ENCODE measurements around the gene FGFBP1. TPM values are rescaled to one million over a fixed set of nuclear protein-coding genes. Genes with fewer than 3 reads are reported as not detected.

FGFBP1 gene
- total and polyA plus RNA-seq, 9 of the 15 experiments (the other 6 are each of a cell fraction or from before 2014, with no cell fraction given), result not detected

- no peak for TF ChIP-seq IRF2 (CRISPR knock-in tag; IDR thresholded peaks at IDR 0.05)
These were observed 23.4 kb upstream of the FGFBP1 start (continued) for GRCh38 chr4:15961781-15962510.

GRCh38 chr4:15958562-15958961 is 20.0 kb upstream of the FGFBP1 start:
- in situ Hi-C loops (cut with MboI), result loop anchor here (5.0 kb wide), 1 partner anchor 151 kb away; no protein-coding TSS in a partner anchor
- no peak for FAIRE-seq
- intact Hi-C loops (cut with micrococcal nuclease), result loop anchor here (5.0 kb wide), 1 partner anchor 91 kb away; no protein-coding TSS in a partner anchor
- H3K9me3 ChIP-seq (replicated peaks; ENCODE audit: control insufficient read depth, insufficient read depth, low read depth, low read length), result no peaks in the 10 kb centered on the region
- H3K4me3 ChIP-seq, result no peak overlapping the region
- 0% methylated on average over 2 of the region's 2 CpGs for WGBS (ENCODE audit: insufficient coverage, low coverage, missing lambda C conversion rate)
- POLR2A ChIA-PET, result no interaction called here
- no peak overlapping the region for H3K9ac ChIP-seq (ENCODE audit: insufficient read depth in 1 of 2, low read depth in 2 of 2, low read length in 2 of 2)
- CTCF ChIA-PET (ENCODE audit: low intra/inter-chr PET ratio), result interaction anchor here (4.3 kb wide), 1 partner anchor 153 kb away, joined by 28 read pairs; no protein-coding TSS in a partner anchor
- H3K36me3 ChIP-seq (ENCODE audit: control insufficient read depth, insufficient read depth, low read length), result no peaks in the 10 kb centered on the region
- BruUV-seq (replicated peaks), result no TSS peak
- H3K27me3 ChIP-seq (ENCODE audit: control insufficient read depth in 2 of 2, insufficient read depth in 2 of 2, low read length in 2 of 2), result peaks cover 0 to 11% of the 10 kb centered on the region in 2 experiments; a peak in 3 of 5 replicates
- no peak overlapping the region for H3K4me2 ChIP-seq (ENCODE audit: insufficient read depth, low read length)
- peaks cover 0 to 5% of the 10 kb centered on the region in 2 experiments; a peak in 1 of 5 replicates for H3K4me1 ChIP-seq (replicated peaks in 1 of 2; ENCODE audit: control insufficient read depth in 2 of 2, insufficient read depth in 2 of 2, low read length in 2 of 2)
- no peaks in the 10 kb centered on the region for H3K9me1 ChIP-seq (ENCODE audit: control insufficient read depth, insufficient read depth, low read length)
- no peak for DNase-seq (ENCODE audit: extremely low read depth in 1 of 4, low spot score in 3 of 4)
- ATAC-seq, result no peak
- H2AFZ ChIP-seq (ENCODE audit: low read depth, low read length), result no peak overlapping the region
- TF ChIP-seq ETV1 (tag; conservative IDR thresholded peaks at IDR 0.05; ENCODE audit: low read depth) (no peak), ZEB2 (IDR thresholded peaks at IDR 0.05) (no peak), ZNF766 (CRISPR knock-in tag; conservative IDR thresholded peaks at IDR 0.05) (no peak), OTX1 (CRISPR knock-in tag; IDR thresholded peaks at IDR 0.05) (no peak), ELK1 (CRISPR knock-in tag; IDR thresholded peaks at IDR 0.05) (no peak)
- H4K20me1 ChIP-seq (replicated peaks; ENCODE audit: control insufficient read depth, insufficient read depth, low read length), result no peaks in the 10 kb centered on the region
- no peak overlapping the region for H3K27ac ChIP-seq (ENCODE audit: extremely low read depth, low read depth, low read length)
- H3K79me2 ChIP-seq (ENCODE audit: control insufficient read depth, insufficient read depth, low read length), result no peaks in the 10 kb centered on the region
